Measurements from ENCODE around the gene CATSPER3. TPM values are rescaled to one million over a fixed set of nuclear protein-coding genes. Genes with fewer than 3 reads are reported as not detected.

CATSPER3 gene
- polyA plus RNA-seq, 6 donors from 2014 or later: 0.31 to 1.1 (median 0.43) TPM; not detected in 2

- Mint-ChIP-seq H3K9me3 (peaks cover 0 to 2% (median 0%) of the 10 kb centered on the region in 7 donors), H3K4me1 (peaks cover 0 to 5% (median 0%) of the 10 kb centered on the region in 3 donors), H3K4me3 (no peak overlapping the region), H3K27ac (peak overlapping the region in 1 of 6 donors; percentile 92), H3K36me3 (no peaks in the 10 kb centered on the region), H3K27me3 (peaks cover 0 to 25% (median 6%) of the 10 kb centered on the region in 3 donors)
- DNase-seq (no peak), ATAC-seq (ENCODE audit: low read depth in 2 of 2) (no peak)
These were observed 41.5 kb downstream of the CATSPER3 start for GRCh38 chr5:135008981-135009735.

- H3K27me3 Mint-ChIP-seq: peaks cover 0 to 18% (median 0%) of the 10 kb centered on the region in 3 donors
- H3K36me3 Mint-ChIP-seq: no peaks in the 10 kb centered on the region
- ATAC-seq (ENCODE audit: low read depth in 2 of 2): no peak
- H3K9me3 Mint-ChIP-seq: peaks cover 0 to 2% (median 0%) of the 10 kb centered on the region in 7 donors
- no peak for DNase-seq
- no peak overlapping the region for H3K4me3 Mint-ChIP-seq
- H3K4me1 Mint-ChIP-seq: no peaks in the 10 kb centered on the region
- peak overlapping the region in 1 of 6 donors; percentile 92 for H3K27ac Mint-ChIP-seq
These were observed 42.2 kb downstream of the CATSPER3 start for GRCh38 chr5:135009736-135010501.

DNA sequence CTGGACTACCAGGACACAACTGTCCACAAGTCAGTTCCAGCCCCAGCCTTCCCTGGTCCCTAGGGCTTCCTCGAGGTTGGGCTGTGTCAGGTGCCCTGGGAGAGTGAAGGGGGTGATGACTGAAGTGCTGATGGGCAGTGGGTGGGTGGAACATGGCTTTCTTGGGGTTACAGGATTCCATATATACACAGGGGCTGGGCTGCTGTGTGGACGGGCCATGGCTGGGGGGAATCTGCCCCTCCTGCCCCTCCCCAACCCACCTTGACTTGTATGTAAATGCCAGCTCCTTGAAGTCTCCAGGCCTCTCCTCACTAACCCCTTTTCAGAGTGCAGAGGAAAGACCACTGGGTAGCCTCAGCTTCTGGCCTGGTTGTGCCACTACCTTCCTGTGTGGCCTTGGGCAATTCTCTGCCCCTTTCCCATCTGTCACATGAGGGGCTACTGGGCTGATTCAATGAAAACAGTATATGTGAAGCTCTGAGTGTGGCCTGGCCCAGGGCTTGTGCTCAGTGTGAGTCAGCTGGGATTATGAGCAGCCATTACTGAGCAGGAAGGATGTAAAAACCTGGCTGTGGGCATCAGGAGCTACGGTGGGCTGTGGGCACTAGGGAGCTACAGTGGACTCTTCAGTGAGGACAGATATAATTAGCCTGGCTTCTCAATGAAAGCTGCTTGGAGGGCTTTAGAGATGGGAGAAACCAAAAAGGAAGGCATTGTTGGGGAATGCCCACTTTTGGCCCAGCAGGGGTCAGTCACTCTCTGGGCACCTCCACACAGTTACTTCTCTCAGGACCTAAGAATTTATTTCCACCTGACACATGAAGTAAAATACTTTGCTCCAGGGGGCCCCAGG lies 43.0 kb downstream of the CATSPER3 start:
- Mint-ChIP-seq H3K27ac (peak overlapping the region in 1 of 6 donors; percentile 17), H3K4me1 (no peaks in the 10 kb centered on the region), H3K4me3 (no peak overlapping the region), H3K9me3 (peaks cover 0 to 2% (median 0%) of the 10 kb centered on the region in 7 donors), H3K36me3 (no peaks in the 10 kb centered on the region), H3K27me3 (peaks cover 0 to 18% (median 0%) of the 10 kb centered on the region in 3 donors)
- DNase-seq: no peak
- ATAC-seq (ENCODE audit: low read depth in 2 of 2): no peak

- Mint-ChIP-seq H3K36me3 (no peaks in the 10 kb centered on the region), H3K4me3 (no peak overlapping the region), H3K27ac (no peak overlapping the region), H3K27me3 (peaks cover 0 to 18% (median 0%) of the 10 kb centered on the region in 3 donors), H3K4me1 (no peaks in the 10 kb centered on the region), H3K9me3 (peaks cover 0 to 2% (median 0%) of the 10 kb centered on the region in 7 donors)
- DNase-seq (no peak), ATAC-seq (ENCODE audit: low read depth in 2 of 2) (no peak)
These were observed 43.8 kb downstream of the CATSPER3 start for GRCh38 chr5:135011355-135012032.

GRCh38 chr5:135012033-135012588 lies 44.4 kb downstream of the CATSPER3 start:
- no peak overlapping the region for H3K27ac Mint-ChIP-seq

GRCh38 chr5:135012951-135013391 lies 45.3 kb downstream of the CATSPER3 start:
- Mint-ChIP-seq H3K27ac (peak overlapping the region in 1 of 6 donors; percentile 40), H3K36me3 (no peaks in the 10 kb centered on the region), H3K4me1 (no peaks in the 10 kb centered on the region), H3K4me3 (no peak overlapping the region), H3K9me3 (peaks cover 0 to 2% (median 0%) of the 10 kb centered on the region in 7 donors), H3K27me3 (peaks cover 0 to 18% (median under 1%) of the 10 kb centered on the region in 3 donors)
- no peak for DNase-seq
- no peak for ATAC-seq (ENCODE audit: low read depth in 2 of 2)

More at GRCh38 chr5:135012033-135012588, 44.4 kb downstream of the CATSPER3 start:
- Mint-ChIP-seq H3K27me3 (peaks cover 0 to 18% (median 0%) of the 10 kb centered on the region in 3 donors), H3K9me3 (peaks cover 0 to 2% (median 0%) of the 10 kb centered on the region in 7 donors), H3K36me3 (no peaks in the 10 kb centered on the region), H3K4me1 (no peaks in the 10 kb centered on the region), H3K4me3 (no peak overlapping the region)
- ATAC-seq (ENCODE audit: low read depth in 2 of 2): no peak
- DNase-seq: no peak

DNA sequence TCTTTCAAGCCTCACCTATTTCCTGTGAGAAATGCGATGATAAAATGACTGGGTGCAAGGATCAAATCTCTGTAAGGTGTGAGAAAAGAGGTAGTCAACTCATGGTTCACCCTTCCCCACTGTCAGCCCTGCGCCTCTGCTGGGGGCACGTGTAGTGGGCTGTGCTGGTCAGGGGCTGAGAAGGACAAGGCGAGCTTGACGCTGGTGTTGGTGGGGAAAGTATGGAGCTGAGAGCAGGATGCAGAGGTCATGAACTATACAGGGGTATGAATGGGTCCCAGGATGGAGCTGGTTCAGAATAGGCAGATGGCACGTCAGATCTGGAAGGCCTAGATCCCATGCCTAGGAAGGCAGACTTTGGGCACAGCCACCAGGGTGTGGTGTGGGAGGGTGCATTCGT lies 45.7 kb downstream of the CATSPER3 start:
- H3K4me3 Mint-ChIP-seq: no peak overlapping the region
- H3K27me3 Mint-ChIP-seq: peaks cover 0 to 21% (median 5%) of the 10 kb centered on the region in 3 donors
- H3K9me3 Mint-ChIP-seq: peaks cover 0 to 2% (median 0%) of the 10 kb centered on the region in 7 donors
- no peaks in the 10 kb centered on the region for H3K4me1 Mint-ChIP-seq
- ATAC-seq (ENCODE audit: low read depth in 2 of 2) (no peak), DNase-seq (no peak)
- H3K36me3 Mint-ChIP-seq: no peaks in the 10 kb centered on the region
- H3K27ac Mint-ChIP-seq: peak overlapping the region in 2 of 6 donors; percentile 3

DNA sequence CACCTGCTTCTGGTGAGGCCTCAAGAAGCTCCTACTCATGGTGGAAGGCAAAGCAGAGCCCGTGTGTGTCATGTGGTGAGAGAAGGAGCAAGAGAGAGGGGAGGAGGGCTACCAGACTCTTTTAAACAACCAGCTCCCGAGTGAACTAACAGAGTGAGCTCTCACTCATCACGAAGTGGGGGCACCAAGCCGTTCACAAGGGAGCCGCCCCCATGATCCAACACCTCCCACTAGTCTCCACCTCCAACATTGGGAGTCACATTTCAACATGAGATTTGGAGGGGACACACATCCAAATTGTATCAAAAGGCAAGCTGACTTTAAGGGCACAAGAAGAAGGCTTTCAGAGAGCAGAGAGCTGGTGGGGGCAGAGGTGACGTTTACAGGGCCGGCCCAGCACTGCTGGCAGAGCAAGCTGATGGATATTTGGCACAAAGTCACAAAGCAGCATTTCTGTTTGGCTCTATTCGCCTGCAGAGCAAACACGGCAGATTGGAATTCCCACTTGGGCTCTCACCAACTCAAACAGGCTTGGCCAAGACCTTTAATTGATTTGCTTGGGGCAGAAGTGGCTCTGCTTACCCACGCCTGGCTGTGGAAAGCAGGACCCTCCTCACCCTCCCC lies 46.4 kb downstream of the CATSPER3 start:
- H3K27me3 Mint-ChIP-seq: peaks cover 4 to 26% (median 5%) of the 10 kb centered on the region in 3 donors
- no peak for DNase-seq
- peak overlapping the region in 1 of 6 donors; percentile 3 for H3K27ac Mint-ChIP-seq
- H3K4me3 Mint-ChIP-seq: no peak overlapping the region
- H3K4me1 Mint-ChIP-seq: no peaks in the 10 kb centered on the region
- H3K36me3 Mint-ChIP-seq: no peaks in the 10 kb centered on the region
- ATAC-seq (ENCODE audit: low read depth in 2 of 2): no peak
- peaks cover 0 to 2% (median 0%) of the 10 kb centered on the region in 7 donors for H3K9me3 Mint-ChIP-seq

GRCh38 chr5:135015942-135016341 lies 48.2 kb downstream of the CATSPER3 start:
- H3K27ac Mint-ChIP-seq: no peak overlapping the region
- no peak overlapping the region for H3K4me3 Mint-ChIP-seq
- no peaks in the 10 kb centered on the region for H3K9me3 Mint-ChIP-seq
- no peaks in the 10 kb centered on the region for H3K4me1 Mint-ChIP-seq
- no peak for ATAC-seq (ENCODE audit: low read depth in 2 of 2)
- H3K27me3 Mint-ChIP-seq: peaks cover 4 to 34% (median 5%) of the 10 kb centered on the region in 3 donors
- H3K36me3 Mint-ChIP-seq: no peaks in the 10 kb centered on the region
- DNase-seq: no peak

GRCh38 chr5:135016861-135017290 lies 49.2 kb downstream of the CATSPER3 start:
- Mint-ChIP-seq H3K27me3 (peaks cover 4 to 34% (median 5%) of the 10 kb centered on the region in 3 donors), H3K27ac (peak overlapping the region in 1 of 6 donors; percentile 53), H3K36me3 (no peaks in the 10 kb centered on the region), H3K4me3 (no peak overlapping the region), H3K9me3 (no peaks in the 10 kb centered on the region), H3K4me1 (no peaks in the 10 kb centered on the region)
- DNase-seq (no peak), ATAC-seq (ENCODE audit: low read depth in 2 of 2) (no peak)

DNA sequence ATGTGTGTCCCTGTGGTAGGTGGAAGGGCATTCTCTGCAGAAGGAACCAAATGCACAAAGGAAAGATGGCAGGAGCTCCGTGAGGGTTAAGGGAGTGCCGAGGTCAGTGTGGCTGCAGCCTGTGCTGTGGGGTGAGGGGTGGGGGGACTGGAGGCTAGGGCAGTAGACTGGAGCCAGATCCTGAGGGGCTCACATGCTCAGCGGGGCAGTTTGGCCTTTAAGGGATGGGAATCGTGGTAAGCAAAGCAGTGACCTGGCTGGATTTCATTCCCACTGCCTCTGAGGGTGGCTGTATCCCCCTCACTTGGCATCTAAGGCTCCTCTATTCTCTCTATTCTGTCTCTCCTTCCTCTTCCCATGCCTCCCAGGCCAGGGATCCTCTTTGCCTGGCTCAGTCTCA lies 50.8 kb downstream of the CATSPER3 start:
- ATAC-seq (ENCODE audit: low read depth in 2 of 2): no peak
- Mint-ChIP-seq H3K4me1 (no peaks in the 10 kb centered on the region), H3K27me3 (peaks cover 14 to 30% (median 15%) of the 10 kb centered on the region in 3 donors), H3K36me3 (no peaks in the 10 kb centered on the region), H3K27ac (peak overlapping the region in 2 of 6 donors; percentile 51 to 85), H3K9me3 (no peaks in the 10 kb centered on the region), H3K4me3 (no peak overlapping the region)
- no peak for DNase-seq

- ATAC-seq (ENCODE audit: low read depth in 2 of 2): no peak
- no peak overlapping the region for H3K27ac Mint-ChIP-seq
- H3K4me3 Mint-ChIP-seq: no peak overlapping the region
- no peaks in the 10 kb centered on the region for H3K4me1 Mint-ChIP-seq
- DNase-seq: no peak
- no peaks in the 10 kb centered on the region for H3K9me3 Mint-ChIP-seq
- no peaks in the 10 kb centered on the region for H3K36me3 Mint-ChIP-seq
- H3K27me3 Mint-ChIP-seq: peaks cover 14 to 25% (median 21%) of the 10 kb centered on the region in 3 donors
These were observed 51.6 kb downstream of the CATSPER3 start for GRCh38 chr5:135019314-135019713.
